ENCODE data around the gene COL5A3.
A peak's percentile ranks its signal among the peaks of the same experiment; 100 is the strongest.
"Not testable (repeated sequence)": the region's sequence is repeated elsewhere in the genome, so short reads cannot be mapped to it uniquely, and the experiment has no call there.

The COL5A3 gene

DNA sequence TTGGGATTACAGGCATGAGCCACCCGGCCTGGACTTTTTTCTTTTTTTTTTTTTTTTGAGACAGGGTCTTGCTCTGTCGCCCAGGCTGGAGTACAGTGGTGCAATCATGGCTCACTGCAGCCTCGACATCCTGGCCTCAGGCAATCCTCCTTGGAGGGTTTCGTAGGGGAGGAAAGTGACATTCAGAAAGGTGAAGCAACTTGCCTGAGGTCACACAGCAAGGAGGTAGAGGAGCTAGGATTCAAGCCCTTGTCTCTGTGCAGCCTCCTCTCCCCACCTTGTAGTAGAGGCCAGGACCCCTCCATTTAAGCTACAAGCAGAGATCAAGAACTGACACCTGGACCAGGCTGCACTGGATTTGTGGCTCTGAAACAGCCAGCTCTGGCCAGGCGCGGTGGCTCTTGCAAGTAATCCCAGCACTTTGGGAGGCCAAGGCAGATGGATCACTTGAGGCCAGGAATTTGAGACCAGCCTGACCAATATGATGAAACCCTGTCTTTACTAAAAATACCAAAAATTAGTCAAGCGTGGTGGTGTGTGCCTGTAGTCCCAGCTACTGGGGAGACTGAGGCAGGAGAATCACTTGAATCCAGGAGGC lies 63.7 kb downstream of the COL5A3 start:
- not testable (repeated sequence) for H3K9me3 ChIP-seq (ENCODE audit: control insufficient read depth, insufficient read depth, low read length); H3K36me3 ChIP-seq (ENCODE audit: insufficient read depth, low read length); H3K9ac ChIP-seq (ENCODE audit: low read depth, low read length)
- peaks cover 13% of the 10 kb centered on the region for H3K4me1 ChIP-seq (ENCODE audit: insufficient read depth, low read length)

DNA sequence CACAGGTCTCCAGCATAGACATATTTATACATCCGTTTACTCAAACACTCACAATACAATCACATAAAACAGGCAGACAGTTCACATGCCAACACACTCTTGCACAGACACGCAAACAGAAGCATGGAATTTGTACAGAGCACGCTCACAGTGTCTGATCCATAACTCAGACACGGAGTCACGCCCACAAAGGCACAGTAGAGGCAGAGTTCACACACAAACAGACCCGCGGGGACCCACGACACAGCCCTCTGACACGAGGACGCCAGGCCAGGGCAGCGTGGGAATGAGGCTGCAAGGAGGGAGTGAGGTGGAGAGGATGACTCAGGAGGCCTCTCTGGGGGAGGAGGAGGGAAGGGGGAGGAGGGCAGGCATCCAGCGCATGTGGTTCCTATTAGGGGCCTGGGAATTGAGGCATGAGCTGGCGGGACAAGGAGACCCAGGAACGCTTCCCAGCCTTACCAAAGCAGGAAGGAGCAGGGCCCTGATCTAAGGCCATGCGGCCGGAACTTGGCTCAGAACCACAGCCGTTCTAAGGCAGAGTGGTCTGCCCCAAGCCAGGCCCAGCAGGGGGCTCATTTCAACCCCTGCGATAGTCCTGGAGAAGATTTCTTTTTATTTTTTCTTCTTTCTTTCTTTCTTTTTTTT lies 64.9 kb downstream of the COL5A3 start:
- Histone ChIP-seq H3K4me1 (ENCODE audit: insufficient read depth, low read length) (peaks cover 13% of the 10 kb centered on the region), H3K36me3 (ENCODE audit: insufficient read depth, low read length) (no peaks in the 10 kb centered on the region), H3K9ac (ENCODE audit: low read depth, low read length) (no peak overlapping the region), H3K9me3 (ENCODE audit: control insufficient read depth, insufficient read depth, low read length) (no peaks in the 10 kb centered on the region)

DNA sequence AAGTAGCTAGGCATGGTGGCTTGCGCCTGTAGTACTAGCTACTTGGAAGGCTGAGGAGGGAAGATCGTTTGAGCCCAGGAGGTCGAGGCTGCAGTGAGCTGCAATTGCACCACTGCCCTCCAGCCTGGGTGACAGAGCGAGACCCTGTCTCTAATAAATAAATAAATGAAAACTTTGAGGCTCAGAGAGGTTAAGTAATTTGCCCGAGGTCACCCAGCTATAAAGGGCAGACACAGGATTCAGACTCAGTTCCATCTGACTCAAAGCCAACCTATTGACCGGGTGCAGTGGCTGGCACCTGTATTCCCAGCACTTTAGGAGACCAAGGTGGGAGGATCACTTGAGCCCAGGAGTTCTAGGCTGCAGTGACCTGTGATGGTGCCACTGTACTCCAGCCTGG lies 66.6 kb downstream of the COL5A3 start:
- no peaks in the 10 kb centered on the region for H3K36me3 ChIP-seq (ENCODE audit: insufficient read depth, low read length)
- peaks cover 12% of the 10 kb centered on the region for H3K4me1 ChIP-seq (ENCODE audit: insufficient read depth, low read length)
- no peaks in the 10 kb centered on the region for H3K9me3 ChIP-seq (ENCODE audit: control insufficient read depth, insufficient read depth, low read length)
- H3K9ac ChIP-seq (ENCODE audit: low read depth, low read length), result no peak overlapping the region

DNA sequence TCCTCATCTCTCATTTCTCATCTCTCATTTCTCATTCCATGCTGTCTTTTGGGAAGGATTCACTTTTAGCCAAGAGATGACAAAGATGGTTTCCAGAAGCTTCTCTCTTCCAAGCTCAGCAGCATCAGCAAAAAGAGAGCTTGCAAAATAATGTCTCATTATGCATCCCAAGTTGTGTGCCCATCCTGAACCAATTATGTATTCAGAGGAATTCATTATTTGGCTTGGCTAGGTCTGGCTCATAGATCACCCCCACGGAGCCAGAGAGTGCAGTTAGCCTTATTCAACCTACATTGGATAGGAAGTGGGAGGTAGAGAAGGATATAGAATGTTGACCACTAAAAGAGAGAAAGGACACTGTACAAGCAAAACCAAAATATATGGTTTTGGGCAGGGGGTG lies 68.6 kb downstream of the COL5A3 start:
- Histone ChIP-seq H3K9me3 (ENCODE audit: control insufficient read depth, insufficient read depth, low read length) (no peaks in the 10 kb centered on the region), H3K9ac (ENCODE audit: low read depth, low read length) (no peak overlapping the region), H3K4me1 (ENCODE audit: insufficient read depth, low read length) (peaks cover 10% of the 10 kb centered on the region), H3K36me3 (ENCODE audit: insufficient read depth, low read length) (no peaks in the 10 kb centered on the region)

DNA sequence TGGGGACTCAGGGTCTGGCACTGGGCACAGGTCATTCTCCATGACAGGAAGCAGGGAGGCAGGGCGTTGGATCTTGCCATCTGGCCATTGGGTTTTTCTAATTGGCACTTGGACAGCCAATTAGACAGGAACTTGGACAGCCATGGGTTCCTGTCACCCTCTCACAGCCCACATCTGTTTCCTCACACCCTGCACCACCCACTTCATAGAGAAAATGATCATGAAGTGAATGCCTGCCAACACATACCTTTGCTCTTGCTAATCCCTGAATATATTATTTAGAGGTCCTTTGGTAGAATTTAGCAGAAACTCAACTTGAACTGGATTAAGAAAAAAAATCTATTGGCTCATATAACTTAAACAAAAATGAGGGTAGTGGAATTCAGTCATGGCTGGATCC lies 69.1 kb downstream of the COL5A3 start:
- Histone ChIP-seq H3K4me1 (ENCODE audit: insufficient read depth, low read length) (peaks cover 10% of the 10 kb centered on the region), H3K9me3 (ENCODE audit: control insufficient read depth, insufficient read depth, low read length) (no peaks in the 10 kb centered on the region), H3K36me3 (ENCODE audit: insufficient read depth, low read length) (no peaks in the 10 kb centered on the region), H3K9ac (ENCODE audit: low read depth, low read length) (no peak overlapping the region)

DNA sequence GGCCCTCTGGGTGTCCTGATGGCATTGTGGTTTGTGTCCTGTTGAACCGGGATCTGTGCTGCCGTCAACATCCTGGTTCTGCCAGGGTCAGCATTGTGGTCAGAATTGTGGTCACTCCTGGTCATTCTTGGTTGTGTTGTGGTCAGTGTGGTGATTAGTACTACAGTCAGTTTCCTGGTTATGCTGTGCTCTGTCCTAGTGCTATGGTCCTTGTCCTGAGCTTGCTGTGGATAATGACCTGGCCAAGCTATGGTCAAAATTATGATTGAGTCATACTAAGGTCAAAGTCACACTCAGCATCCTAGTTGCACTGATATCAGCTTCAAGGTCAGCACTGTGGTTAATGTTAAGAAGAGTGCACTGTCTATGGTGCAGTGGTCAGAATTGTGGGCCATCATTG lies 69.5 kb downstream of the COL5A3 start:
- peaks cover 6% of the 10 kb centered on the region for H3K4me1 ChIP-seq (ENCODE audit: insufficient read depth, low read length)
- no peak overlapping the region for H3K9ac ChIP-seq (ENCODE audit: low read depth, low read length)
- H3K9me3 ChIP-seq (ENCODE audit: control insufficient read depth, insufficient read depth, low read length), result no peaks in the 10 kb centered on the region
- no peaks in the 10 kb centered on the region for H3K36me3 ChIP-seq (ENCODE audit: insufficient read depth, low read length)

DNA sequence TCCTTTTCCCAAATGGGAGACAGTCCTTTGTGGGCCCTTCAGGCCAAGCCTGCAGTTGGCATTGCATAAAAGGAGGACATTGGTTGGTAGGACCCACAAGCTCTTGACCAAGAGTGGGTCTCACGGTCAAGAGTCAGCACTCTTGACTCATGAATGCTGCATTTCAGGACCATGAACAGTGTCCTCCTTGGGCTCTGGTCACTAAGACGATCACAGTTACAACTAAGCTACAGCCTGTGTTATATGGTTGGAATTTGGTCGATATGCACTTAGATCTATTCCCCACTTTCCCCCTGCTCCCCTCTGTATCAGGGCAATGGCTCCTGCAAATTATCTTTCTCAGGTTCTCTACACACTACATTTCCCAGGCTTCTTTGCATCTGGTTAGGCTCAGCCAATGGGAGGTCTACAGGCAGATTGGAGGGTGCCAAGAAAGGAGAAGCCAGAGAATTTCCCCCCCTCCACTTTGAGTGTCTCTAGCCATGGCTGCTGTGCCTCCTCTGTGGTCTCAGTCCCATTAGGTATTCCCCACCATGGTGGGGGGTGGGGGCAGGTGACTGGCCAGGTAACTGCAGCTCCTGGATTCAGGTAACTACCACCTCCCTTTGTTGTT lies 70.9 kb downstream of the COL5A3 start:
- H3K9ac ChIP-seq (ENCODE audit: low read depth, low read length), result no peak overlapping the region
- H3K36me3 ChIP-seq (ENCODE audit: insufficient read depth, low read length), result no peaks in the 10 kb centered on the region
- no peaks in the 10 kb centered on the region for H3K9me3 ChIP-seq (ENCODE audit: control insufficient read depth, insufficient read depth, low read length)
- H3K4me1 ChIP-seq (ENCODE audit: insufficient read depth, low read length), result peaks cover 3% of the 10 kb centered on the region; the same call in 1 of the 2 replicates

DNA sequence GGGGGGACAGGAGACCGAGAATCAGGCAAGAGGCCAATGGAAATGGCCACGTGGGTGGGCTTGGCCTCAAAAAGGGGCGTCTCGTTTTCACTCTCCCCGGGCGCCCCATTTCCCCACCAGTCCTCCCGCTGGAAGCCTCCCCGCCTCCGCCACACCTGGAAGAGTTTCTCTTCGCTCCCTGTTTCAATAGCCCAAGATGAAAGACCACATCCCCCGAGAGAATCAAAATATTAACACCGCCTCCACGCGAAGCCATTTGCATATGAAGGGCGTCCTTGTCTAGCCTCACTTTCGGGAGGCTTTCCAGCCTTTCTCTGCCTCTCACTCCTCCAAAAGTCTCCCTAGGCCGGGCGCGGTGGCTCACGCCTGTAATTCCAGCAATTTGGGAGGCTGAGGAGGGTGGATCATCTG lies 73.3 kb downstream of the COL5A3 start:
- Histone ChIP-seq H3K9ac (ENCODE audit: low read depth, low read length) (peak overlapping the region; percentile 72), H3K36me3 (ENCODE audit: insufficient read depth, low read length) (no peaks in the 10 kb centered on the region), H3K4me1 (ENCODE audit: insufficient read depth, low read length) (peaks cover 5% of the 10 kb centered on the region; the same call in 1 of the 2 replicates), H3K9me3 (ENCODE audit: control insufficient read depth, insufficient read depth, low read length) (no peaks in the 10 kb centered on the region)

DNA sequence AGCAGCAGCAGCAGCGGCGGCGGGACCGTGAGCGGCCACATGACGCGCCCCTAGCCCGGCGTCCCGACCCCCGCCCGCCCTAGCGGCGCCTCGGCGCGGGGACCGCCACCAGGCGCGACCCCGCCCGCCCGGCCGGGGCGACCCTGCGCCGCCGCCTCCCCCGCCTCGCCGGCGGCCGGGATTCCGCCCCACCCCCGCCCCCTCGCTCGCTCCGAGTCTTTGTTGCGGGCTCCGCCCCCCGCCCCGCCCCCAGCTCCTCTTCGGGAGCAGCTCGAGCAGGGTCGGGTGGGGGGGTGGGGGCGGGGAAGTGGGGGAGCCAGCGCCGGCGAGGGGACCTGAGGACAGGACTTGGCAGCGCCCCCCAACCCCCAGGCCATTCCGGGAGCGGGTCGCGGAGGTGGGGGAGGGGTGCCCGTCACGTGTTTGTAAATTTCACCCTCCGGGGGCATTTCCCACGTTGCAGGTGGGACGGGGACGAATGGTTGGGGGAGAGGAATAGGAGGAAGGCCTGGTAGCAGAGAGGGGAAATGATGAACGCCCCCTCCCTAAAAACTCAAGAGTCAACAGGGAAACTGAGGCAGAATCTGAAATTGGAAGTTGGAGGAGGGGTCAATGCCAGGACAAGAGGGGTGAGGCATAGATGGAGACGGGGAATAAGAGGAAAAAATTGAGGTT lies 73.8 kb downstream of the COL5A3 start, which contains the start of gene OLFM2:
OLFM2 (minus strand) TSS at position 190 of the 675 bp plus-strand sequence; CDS start at position 41, 149 bp downstream.
- Histone ChIP-seq H3K9me3 (ENCODE audit: control insufficient read depth, insufficient read depth, low read length) (no peaks in the 10 kb centered on the region), H3K36me3 (ENCODE audit: insufficient read depth, low read length) (no peaks in the 10 kb centered on the region), H3K9ac (ENCODE audit: low read depth, low read length) (peak within 1 kb of the TSS; percentile 84), H3K4me1 (ENCODE audit: insufficient read depth, low read length) (peaks cover 5% of the 10 kb centered on the region; the same call in 1 of the 2 replicates)

DNA sequence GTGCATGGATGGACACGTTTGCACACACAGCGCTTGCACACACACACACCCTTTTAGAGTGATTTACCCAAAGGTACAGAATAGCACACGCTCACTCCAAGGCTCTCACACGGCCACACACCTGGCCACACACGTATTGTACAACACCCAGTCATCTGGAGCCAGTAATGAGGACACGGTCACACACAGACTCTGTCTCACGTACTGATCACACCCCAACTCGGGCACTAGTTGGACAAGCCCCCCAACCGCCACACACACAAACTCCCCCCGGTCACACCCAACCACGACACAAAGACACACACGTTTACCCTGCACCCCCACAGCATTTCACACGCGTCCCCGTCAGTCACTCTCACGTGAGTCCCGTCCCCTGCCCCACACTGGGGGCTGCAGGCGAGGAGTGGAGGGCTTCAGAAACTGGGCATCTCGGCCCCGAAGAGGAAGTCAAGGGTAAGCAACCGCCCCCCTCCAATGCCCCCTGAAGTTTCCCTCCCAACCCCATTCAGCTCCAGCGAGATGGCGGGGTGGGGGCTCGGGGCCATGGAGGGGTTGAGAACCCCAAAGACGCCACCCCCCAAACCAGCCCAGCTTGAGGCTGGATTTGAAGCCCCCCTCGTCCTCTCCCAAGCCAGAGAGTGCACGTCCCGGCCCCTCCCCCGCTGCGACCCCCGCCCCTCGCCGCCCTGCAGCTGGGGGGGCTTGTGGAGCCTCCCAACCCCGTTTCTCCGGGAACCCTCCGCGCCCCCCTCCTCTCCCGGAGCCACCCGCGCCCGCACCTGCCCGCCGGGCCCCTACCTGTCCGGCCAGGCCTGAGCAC lies 74.6 kb downstream of the COL5A3 start:
- Histone ChIP-seq H3K9me3 (ENCODE audit: control insufficient read depth, insufficient read depth, low read length) (no peaks in the 10 kb centered on the region), H3K4me1 (ENCODE audit: insufficient read depth, low read length) (peaks cover 5% of the 10 kb centered on the region; the same call in 1 of the 2 replicates), H3K36me3 (ENCODE audit: insufficient read depth, low read length) (no peaks in the 10 kb centered on the region), H3K9ac (ENCODE audit: low read depth, low read length) (peak overlapping the region; percentile 84)

DNA sequence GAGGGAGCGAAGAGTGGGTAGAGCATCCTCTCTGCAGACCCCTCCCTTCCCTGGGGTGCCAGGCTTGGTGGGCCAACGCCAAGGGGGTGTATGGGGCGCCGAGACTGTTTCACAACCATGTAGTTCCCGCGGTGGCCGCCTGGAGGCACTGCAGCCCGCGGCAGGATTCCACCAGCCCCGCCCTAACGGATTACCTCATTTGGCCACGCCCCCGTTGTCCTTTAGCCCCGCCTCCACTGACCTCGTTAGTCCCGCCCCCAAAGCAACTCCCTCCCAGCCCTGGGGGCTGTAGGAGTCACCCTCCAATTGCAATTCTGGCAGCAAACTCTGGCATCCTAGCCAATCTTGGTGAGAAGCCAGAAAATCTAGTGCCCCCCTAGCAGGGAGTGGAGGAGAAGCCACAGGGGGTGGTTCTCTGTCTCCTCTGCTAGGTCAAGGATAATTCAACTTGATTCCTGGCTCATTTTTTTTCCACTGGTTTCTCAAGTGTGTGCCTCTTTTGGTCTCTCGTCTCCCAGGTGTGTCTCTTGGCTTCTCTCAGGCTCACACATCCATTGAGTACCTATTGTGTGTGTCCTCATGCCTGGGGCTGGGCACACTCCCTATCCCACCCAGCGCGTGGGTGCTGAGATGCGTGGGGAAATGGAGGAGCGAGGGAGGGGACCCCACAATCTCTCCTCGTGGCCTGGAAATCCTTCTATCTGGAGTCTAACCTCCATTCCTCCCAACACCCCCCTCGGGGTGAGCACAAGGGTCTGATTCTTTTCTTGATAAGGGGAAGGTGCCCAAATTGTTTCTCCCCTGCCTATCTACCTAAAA lies 76.0 kb downstream of the COL5A3 start:
- Histone ChIP-seq H3K9me3 (ENCODE audit: control insufficient read depth, insufficient read depth, low read length) (no peaks in the 10 kb centered on the region), H3K36me3 (ENCODE audit: insufficient read depth, low read length) (no peaks in the 10 kb centered on the region), H3K4me1 (ENCODE audit: insufficient read depth, low read length) (peaks cover 5% of the 10 kb centered on the region; the same call in 1 of the 2 replicates), H3K9ac (ENCODE audit: low read depth, low read length) (peak overlapping the region; percentile 84; the same call in 1 of the 2 replicates)

DNA sequence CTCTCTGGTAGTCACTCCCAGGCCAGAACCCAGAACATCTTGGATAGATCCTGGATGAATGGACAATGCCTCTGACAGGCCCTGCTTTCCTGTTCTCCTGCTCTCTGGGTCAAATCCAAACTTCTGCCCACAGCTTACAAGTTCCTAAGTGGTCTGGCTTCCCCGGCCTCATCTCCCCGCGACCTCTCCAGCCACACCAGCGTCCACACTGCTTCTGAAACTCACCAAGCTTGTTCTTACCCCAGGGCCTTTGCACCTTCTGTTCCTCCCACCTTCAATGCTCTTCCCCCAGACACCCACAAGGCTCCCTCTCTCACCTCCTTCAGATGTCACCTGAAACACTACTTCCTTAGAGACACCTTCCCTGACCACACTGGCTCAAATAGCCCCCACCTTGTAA lies 77.5 kb downstream of the COL5A3 start:
- no peak overlapping the region for H3K9ac ChIP-seq (ENCODE audit: low read depth, low read length)
- peaks cover 5% of the 10 kb centered on the region; the same call in 1 of the 2 replicates for H3K4me1 ChIP-seq (ENCODE audit: insufficient read depth, low read length)
- H3K9me3 ChIP-seq (ENCODE audit: control insufficient read depth, insufficient read depth, low read length), result no peaks in the 10 kb centered on the region
- no peaks in the 10 kb centered on the region for H3K36me3 ChIP-seq (ENCODE audit: insufficient read depth, low read length)

DNA sequence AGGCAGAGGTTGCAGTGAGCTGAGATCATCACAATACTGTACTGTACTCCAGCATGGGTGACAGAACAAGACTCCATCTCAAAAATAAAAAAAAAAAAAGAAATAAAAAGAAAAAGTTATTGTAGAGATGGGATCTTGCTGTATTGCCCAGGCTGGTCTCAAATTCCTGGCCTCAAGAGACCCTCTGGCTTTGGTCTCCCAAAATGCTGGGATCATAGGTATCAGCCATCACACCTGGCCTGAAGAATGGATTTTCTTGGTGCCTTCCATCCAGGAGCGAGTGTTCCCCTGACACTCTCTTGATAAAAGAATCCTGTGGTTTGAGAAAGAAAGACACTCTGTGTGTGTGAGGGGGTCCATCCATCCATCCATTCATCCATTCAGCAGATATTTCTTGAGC lies 78.7 kb downstream of the COL5A3 start:
- Histone ChIP-seq H3K9me3 (ENCODE audit: control insufficient read depth, insufficient read depth, low read length) (no peaks in the 10 kb centered on the region), H3K36me3 (ENCODE audit: insufficient read depth, low read length) (no peaks in the 10 kb centered on the region), H3K4me1 (ENCODE audit: insufficient read depth, low read length) (peaks cover 5% of the 10 kb centered on the region; the same call in 1 of the 2 replicates), H3K9ac (ENCODE audit: low read depth, low read length) (no peak overlapping the region)

Measured in ES-I3 (cell line).